GM18951 (cell line): ENCODE results near the gene RPL39L.

Experiments used
- POLR2A ChIP-seq: IDR thresholded peaks from 4 replicates; pipeline ENCODE4 v1.6.1; 2011; ENCODE audit warnings: mild to moderate bottlenecking; ENCODE audit not compliant: insufficient read length, insufficient read depth; ENCODE audit errors: extremely low read depth
- in situ Hi-C: fragments of 300-500 bp; cut with MboI; formaldehyde crosslinking; loops from one replicate; pipeline ENCODE4 v1.12.0; 2022; ENCODE audit warnings: low sequenced_read_pairs, mixed read lengths, inconsistent platforms; ENCODE audit not compliant: unreplicated experiment

RPL39L gene

DNA sequence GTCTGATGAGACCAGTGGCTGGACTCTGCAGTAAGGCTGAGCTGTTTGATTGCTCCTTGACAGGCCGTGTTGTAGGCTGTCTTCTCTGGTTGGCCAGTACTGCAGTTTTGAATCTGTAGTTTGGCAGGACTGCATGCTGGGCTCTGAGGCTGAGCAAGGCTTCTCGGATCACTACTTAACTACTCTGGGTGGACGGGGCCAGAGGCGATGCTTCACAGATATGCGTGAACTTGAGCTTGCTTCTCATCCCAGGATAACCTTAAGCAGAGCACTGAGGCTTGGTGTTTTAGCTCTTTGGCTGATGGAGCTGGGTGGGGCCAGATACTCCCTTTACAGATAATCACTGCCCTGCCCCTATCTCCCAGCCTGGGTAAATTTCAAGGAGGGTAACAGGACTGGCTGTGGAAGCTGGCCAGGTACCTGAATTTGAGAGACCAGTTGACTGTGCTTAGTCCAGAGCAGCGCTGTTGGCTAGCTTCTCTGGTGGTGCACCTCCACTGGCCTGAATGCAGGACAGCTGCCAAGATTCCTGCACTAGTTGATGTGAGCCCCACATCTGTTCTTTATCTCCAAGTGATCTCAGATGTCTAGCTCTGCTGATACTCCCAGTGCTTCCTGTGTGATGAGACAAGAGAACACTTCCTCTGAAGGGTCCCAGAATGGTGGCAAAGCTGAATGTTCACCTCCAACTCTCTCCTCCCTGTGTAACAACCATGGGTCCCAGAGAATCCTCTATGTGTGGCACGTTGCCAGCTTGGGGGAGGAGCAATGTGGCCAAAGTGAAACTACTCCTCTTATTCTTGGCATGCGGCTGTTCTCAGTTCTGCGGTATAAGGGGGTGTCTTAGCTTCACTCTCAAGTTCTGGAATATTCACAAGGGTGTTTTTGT lies 37.9 kb downstream of the RPL39L start:
- in situ Hi-C loops, result no loop called here
- TF ChIP-seq POLR2A, result no peak

GRCh38 chr3:187098923-187099512 lies 40.3 kb downstream of the RPL39L start:
- in situ Hi-C loops, result no loop called here
- no peak for TF ChIP-seq POLR2A

- no peak for TF ChIP-seq POLR2A
- in situ Hi-C loops, result no loop called here
These were observed 46.0 kb downstream of the RPL39L start for GRCh38 chr3:187093320-187093719.

DNA sequence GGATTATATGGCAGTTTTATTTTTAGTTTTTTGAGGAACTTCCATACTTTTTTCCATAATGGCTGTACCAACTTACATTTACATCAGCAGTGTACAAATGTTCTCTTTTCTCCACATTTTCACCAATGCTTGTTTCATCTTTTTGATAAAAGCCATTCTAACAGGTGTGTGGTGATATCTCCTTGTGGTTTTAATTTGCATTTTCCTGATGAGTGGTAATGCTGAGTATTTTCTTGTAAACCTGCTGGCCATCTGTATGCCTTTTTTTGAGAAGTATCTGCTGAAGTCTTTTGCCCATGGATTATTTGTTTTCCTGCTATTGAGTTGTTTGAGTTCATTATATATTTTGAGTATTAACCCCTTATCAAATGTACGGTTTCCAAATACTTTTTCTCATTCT lies 50.6 kb downstream of the RPL39L start:
- no peak for TF ChIP-seq POLR2A
- in situ Hi-C loops, result no loop called here

DNA sequence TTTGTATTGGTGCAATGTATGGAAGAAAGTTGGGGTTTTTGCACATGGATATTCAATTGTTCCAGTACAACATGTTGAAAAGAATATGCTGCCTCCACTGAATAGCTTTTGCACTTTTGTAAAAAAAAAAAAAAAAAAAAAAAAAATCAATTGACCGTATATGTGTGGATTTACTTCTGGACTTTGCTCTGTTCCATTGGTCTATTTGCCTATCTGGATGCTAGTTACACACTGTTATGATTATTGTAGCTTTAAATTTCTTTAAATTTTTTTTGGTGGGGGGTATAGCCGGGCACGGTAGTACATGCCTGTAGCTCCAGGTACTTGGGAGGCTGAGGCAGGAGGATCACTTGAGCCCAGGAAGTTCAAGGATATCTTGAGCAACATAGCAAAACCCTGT lies 52.5 kb downstream of the RPL39L start:
- in situ Hi-C loops, result no loop called here
- no peak for TF ChIP-seq POLR2A

DNA sequence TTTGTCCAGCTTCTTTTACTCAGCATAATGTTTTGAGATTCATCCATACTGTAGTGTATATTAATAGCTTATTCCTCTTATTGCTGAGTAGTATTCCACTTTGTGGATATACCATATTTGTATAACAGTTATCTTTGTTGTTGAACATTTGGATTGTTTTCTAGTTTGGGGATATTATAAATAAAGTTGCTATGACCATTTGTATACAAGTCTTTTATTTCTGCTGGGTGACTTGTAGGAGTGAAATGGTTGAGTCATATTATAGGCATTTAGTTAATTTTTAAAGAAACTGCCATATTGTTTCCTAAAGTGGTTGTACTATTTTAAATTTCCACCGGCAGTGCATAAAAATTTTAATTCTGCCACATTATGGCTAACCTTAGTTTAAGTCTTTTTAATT lies 53.4 kb downstream of the RPL39L start:
- in situ Hi-C loops, result no loop called here
- no peak for TF ChIP-seq POLR2A

GRCh38 chr3:187085021-187085666 lies 54.2 kb downstream of the RPL39L start:
- in situ Hi-C loops, result no loop called here
- no peak for TF ChIP-seq POLR2A

DNA sequence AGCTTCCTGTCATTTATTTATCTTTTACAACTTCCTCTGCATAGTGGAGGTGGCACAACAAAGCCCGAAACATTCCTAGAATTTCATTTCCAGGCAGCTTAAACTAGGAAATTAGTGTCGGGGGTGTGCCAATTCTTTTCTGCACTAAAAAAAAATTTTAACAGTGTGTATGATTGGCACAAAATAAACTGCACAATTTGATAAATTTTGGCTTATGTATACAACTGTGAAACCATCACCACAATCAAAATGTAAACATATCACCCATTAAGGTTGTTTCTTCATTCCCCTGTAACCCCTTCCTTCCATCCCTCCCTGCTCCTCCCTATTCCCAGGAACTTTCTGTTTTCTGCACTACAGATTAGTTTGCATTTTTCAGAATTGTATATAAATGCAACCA lies 54.7 kb downstream of the RPL39L start:
- in situ Hi-C loops, result no loop called here
- no peak for TF ChIP-seq POLR2A

GRCh38 chr3:187084126-187084525 lies 55.2 kb downstream of the RPL39L start:
- in situ Hi-C loops, result no loop called here
- no peak for TF ChIP-seq POLR2A

GRCh38 chr3:187082758-187083375 lies 56.4 kb downstream of the RPL39L start:
- in situ Hi-C loops, result no loop called here

DNA sequence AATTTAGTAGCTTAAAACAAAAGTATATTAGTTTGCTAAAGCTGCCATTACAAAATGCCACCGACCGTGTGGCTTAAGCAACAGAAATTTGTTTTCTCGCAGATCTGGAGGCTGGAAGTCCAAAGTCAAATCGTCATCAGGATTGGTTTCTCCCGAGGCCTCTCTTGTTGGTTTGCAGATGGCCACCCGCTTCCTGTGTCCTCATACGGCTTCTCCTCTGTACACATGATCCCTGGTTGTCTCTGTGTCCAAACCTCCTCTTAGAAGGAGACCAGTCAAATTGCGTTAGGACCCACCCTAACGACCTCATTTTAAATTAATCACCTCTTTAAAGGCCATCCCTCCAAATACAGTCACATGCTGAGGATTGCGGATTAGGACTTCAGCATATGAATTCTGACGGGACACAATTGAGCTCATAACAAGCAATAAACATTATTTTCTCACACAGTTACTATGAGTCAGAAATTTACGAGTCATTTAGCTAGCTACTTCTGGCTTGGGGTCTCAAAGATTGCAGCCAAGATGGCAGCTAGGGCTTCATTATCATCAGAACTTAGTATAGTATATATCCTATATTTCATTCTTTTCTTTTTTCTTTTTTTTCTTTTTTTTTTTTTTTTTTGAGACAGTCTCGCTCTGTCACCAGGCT lies 58.4 kb downstream of the RPL39L start:
- no peak for TF ChIP-seq POLR2A
- in situ Hi-C loops, result no loop called here

More at GRCh38 chr3:187082758-187083375, 56.4 kb downstream of the RPL39L start:
- TF ChIP-seq POLR2A, result no peak

- no peak for TF ChIP-seq POLR2A
- in situ Hi-C loops, result no loop called here
These were observed 59.9 kb downstream of the RPL39L start for GRCh38 chr3:187079090-187080022.
